DMS79 treated with DMSO at 0.1 percent for 48 hours (cell line): ENCODE data around the gene OR2T2.
"Not testable (repeated sequence)": the region's sequence is repeated elsewhere in the genome, so short reads cannot be mapped to it uniquely, and the experiment has no call there.

Experiments
- DNase-seq: peaks from one replicate; lab custom pipeline; 2025; lab: John Stamatoyannopoulos, UW

The OR2T2 gene

DNA sequence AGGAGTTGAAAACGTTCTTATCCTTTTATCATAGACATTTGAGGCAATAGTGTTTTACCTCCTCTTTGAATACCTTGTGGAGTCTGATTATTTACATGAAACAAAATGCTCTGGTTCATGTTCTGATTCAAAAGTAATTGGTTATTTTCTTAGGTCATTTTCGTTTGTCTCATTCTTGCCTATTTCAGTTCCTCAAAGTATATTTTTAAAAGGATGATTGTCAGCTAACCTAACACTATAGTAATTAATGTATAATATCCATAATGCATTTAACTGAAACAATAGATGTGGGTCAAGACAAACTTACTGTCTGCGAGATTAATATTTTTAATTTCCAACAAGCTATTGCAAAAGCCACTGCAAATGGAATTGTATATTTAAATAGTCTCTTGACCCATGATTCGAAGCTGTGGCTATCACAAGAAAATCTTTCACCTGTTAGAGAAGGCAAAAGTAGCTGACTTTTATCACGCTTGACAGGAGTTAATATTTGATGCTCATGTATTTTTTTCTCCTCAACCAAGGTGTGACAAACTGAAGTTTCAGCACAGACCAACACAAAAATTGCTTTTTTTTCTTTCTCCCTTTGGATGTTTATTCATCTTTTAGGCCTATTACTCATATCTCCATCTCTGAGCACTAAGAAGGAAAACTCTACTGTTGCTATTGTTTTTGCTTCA, 5.2 kb downstream of the OR2T2 start:
- not testable (repeated sequence) for DNase-seq

DNA sequence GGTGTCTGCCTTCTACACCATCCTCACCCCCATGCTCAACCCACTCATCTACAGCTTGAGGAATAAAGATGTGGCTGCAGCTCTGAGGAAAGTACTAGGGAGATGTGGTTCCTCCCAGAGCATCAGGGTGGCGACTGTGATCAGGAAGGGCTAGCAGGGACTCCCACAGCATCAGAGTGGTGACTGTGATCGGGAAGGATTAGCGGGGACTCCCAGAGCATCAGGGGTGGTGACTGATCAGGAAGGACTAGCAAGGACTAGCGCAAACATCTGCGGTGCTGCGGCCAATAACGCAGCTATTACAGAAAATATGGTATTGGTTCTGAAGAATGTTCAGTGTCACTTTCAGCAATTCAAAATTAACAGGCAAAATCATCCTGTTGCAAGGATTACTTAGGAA, 8.2 kb downstream of the OR2T2 start:
- not testable (repeated sequence) for DNase-seq

DNA sequence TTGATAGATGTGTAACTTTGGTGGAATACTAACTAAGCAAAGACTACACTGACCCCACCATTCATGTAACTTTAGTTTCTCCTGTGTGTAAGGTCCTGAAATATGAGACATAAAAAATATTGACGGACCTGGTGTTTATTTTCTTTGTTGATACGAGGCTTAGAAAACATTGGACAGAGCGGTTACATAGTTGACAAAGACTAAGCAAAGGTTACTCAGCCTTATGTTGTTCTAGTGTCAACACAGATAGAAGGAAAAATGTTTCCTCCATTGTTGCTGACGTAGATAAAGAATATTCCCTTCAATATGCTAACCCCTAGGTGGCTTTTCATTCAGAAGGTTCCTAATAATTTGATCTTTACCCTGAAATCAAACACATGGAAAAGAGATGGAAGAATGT, 9.6 kb downstream of the OR2T2 start:
- not testable (repeated sequence) for DNase-seq

DNA sequence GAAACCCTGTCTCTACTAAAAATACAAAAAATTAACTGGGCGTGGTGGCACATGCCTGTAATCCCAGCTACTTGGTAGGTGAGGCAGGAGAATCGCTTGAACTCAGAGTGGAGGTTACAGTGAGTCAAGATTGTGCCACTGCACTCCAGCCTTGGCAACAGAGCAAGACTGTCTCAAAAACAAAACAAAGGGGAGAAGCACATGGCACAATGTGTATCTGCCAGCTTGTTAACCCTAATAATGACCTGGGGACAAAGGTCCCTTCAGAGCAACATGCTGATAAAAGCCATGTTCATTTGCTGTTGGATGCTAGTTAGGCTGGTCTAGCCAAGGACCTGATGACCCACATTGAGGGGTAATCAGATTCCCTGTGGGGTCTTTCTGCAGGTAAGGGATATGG, 11.2 kb downstream of the OR2T2 start:
- DNase-seq, result not testable (repeated sequence)

DNA sequence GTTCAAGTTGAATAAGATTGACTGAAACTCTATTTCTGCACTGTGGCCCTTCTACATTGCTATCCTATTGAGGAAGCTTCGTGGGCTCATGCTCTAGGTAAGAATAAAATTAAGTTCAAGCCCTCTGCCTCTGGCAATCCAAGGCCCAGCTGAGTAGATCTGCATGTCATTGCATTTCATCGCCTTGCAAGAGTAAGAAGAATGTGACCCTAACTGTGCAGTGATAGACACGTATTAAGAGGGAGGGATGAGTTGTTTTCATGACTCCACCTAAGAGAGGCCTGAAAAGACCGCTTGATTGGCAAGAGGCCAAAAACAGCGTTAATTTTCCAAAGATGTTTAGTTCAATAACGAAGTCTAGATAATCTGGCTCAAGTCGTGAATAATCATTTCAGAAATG, 13.7 kb downstream of the OR2T2 start:
- DNase-seq, result not testable (repeated sequence)

DNA sequence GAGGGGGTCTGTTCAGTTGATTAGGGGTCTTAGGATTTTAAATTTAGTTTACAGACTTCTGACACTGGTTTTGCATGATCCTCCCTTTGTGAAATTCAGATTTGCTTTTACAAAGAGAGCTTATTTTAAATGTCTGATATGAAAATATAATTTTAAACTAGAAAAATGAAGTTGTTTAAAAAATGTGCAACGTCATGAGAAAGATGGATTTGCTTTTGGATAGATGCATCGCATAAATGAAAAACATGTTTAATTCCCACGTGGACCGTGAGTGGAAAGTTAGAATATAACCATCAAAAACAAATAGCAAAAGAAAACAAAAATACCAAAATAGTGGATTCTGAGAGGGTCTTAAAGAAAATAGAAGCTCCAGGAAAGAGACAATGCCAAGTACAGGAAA, 25.7 kb downstream of the OR2T2 start:
- no peak for DNase-seq

DNA sequence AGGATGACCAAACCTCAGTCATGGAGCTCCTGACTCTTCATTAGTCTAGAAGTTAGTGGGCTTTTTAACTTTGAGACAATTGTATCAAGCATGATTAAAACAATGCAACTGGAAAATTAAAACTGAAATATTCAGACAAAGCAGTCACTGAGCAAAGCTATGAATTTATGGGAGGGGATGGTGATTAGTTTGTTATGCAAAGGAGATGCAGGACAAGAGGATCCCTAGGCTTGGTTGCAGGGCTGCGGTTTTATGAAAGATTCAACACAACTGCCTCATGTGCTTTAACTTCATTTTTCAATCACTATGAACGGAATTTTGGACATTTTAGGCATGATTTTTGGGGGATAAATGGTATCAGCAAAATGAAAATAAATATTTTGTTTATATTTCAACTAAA, 26.7 kb downstream of the OR2T2 start:
- not testable (repeated sequence) for DNase-seq

DNA sequence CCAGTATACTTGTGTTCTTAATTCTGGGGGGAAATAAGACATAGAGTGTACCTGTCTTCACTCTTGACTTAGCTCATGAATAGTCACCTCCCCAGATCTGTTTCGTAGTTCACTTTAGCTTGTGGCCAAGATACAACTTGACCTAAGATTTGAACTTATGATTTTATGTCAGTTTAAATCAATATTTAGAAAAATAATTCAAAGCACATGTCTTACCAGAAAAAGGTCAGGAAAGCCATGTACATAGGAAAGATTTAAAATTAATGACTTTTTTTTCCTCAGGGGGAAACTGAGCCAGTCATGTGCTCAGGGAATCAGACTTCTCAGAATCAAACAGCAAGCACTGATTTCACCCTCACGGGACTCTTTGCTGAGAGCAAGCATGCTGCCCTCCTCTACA, 27.6 kb downstream of the OR2T2 start, which contains the start of gene OR2T3:
Gene OR2T3 (plus strand): TSS at position 301 of the 400 bp plus-strand sequence. CDS start 0 bp downstream, at position 301.
- not testable (repeated sequence) for DNase-seq

DNA sequence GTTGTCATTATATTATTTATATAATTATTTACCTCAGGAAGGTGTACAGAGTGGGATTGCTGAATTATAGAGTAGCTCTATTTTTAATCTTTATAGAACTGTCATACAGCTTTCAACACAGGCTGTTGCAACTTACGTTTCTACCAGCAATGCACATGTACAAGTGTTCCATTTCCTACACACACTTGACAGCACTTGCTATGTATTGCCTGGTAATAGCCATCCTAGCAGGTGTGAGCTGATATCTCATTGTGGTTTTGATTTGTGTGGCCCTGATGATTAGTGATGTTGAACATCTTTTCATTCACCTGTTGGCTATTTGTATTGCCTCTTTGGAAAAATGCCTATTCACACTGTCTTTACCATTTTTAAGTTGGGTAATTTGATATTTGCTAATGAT, 30.2 kb downstream of the OR2T2 start:
- not testable (repeated sequence) for DNase-seq

DNA sequence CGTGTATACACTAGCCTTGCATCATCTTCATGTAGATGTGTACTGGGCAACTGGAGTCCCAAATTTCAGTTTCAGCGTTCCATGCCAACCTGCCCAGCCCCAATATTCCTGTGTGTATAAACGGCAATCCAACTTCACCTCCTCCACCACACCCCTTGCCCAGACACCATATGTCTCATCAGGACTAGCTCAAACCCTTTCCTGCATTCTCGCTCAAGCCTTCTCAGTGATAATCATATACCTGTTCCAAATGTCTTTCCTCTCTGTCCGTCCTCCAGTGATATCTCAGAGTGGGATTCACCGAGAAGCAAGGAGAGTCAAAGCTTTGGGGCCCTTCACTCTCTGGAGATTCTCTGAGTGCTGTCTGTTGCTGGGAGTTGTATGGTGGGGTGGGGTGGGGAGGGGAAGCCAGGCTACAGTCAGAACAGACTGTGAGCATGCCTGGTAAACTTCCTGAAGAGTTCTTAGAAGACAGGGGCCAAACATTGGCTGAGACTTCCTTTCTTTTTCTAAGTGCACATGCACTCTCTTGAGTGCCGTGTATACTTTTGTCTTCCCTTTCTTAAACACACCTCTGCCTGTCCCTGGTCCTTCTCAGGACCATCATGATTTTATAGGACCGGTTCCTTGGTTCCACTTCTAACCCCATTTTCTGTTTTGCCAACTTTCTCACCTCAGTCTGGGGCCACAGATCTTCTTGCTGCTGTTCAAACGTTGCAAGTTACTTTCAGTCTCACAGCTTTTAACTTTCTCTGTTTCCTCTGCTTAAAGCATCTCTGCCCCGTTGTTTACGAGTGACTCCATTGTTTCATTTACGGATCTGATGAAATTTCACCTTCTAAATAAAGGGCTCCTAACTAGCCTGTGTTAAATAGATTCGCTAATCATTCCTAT, 36.5 kb downstream of the OR2T2 start:
- not testable (repeated sequence) for DNase-seq

DNA sequence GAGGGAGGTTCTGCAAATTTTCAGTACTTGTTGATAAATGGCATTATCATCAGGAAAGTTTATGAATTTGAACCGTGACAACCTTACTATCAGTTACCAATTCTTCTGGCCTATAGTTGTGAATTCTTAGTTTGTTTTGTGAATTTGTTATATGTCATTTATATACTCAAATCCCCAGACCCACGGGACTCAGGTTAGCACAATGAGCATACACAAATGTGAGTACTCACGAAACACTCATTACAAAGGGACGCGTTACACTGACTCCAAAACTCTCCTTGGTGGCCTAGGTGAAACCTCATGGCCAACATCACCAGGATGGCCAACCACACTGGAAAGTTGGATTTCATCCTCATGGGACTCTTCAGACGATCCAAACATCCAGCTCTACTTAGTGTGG, 42.9 kb downstream of the OR2T2 start, which contains the start of gene OR2T5:
Gene OR2T5 (plus strand): TSS at position 301 of the 400 bp plus-strand sequence. CDS start 0 bp downstream, at position 301.
- DNase-seq, result not testable (repeated sequence)

DNA sequence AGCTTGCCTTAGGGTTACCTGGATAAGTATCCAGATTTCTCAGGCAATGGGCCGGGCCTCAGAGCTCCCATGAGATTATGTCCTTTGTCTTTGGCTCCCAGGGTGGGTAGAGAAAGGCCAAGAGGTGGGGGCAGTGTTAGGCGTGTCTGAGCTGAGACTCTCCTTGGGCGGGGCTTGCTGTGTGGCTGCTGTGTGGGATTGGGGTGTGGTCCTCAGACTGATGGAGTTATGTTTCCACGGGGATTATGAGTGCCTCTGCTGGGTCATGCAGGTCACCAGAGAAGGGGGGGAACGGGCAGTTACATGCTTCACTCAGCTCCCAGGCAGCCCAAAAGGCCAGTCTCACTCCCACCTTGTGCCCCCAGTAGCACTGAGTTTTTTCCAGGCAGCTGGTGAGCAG, 51.2 kb downstream of the OR2T2 start:
- not testable (repeated sequence) for DNase-seq

DNA sequence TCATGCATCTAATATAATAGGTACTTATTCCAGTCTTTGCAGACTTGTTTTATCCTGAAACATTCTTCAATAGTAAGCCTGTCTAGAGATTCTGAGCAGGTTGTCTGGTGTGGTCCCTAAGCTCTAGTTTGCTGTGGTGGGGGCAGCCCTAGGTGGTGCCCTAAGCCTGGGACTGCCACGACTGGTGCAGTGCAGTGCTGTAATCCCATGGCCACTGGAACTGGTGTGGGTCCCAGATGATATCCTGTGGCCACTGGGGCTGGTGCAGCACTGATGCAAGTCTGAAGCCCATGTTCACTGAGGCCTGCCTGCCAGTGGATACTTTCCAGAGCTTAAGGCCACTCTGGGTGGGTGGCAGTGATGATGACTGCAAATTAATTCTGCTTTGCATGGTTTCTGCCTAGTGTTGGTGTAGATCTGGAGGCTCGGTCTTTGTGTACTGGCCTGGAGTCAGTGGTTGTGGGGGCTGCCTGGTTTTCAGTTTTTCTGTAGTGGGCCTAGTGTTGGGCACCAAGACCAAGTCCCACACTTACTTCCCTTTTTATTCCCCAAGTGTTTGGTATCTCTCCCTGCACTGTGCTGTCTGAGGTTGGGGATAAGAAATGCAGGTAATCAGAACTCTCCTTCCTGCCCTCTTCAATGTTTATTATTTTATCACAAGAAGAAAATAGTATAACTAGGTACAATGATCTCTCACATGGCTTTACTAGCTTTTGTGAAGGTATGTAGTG, 55.0 kb downstream of the OR2T2 start:
- not testable (repeated sequence) for DNase-seq
